ENCODE results near the gene CTNNBL1.
"Not testable (repeated sequence)": the region's sequence is repeated elsewhere in the genome, so short reads cannot be mapped to it uniquely, and the experiment has no call there.

The CTNNBL1 gene

DNA sequence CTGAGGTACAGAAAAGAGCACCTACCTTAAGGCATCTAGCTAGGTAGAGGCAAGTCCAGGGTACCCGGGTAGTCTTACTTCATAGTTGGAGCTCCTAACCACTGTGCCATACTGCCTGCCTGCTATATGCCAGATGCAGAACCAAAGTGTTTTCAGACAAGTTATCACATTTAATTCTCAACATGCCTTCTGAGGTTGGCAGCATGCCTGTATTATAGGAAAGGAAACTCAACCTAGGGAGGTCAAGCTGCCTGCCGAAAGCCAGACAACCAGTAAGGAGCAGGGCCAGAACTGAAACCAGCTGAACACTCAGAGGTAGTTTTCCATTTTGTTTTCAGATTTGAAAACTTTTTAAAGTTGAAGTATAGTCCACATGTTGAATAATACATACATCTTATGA is 5.4 kb downstream of the CTNNBL1 start:
- H2BK5ac ChIP-seq (ENCODE audit: low read length): no peak overlapping the region
- peaks cover 3% of the 10 kb centered on the region for H3K4me1 ChIP-seq (ENCODE audit: control insufficient read depth, low read depth, low read length)
- no peaks in the 10 kb centered on the region for H3K27me3 ChIP-seq (ENCODE audit: insufficient read depth, low read length, poor library complexity)
- H4K8ac ChIP-seq (ENCODE audit: low read depth, low read length): no peak overlapping the region
- no peak overlapping the region for H3K4me2 ChIP-seq (ENCODE audit: low read length)
- H3K23ac ChIP-seq (ENCODE audit: low read length): no peak overlapping the region
- H3K4me3 ChIP-seq (ENCODE audit: low read length): no peak overlapping the region
- H3K79me1 ChIP-seq (ENCODE audit: low read length): peaks cover 23% of the 10 kb centered on the region
- no peak for DNase-seq
- no peak overlapping the region for H3K18ac ChIP-seq (ENCODE audit: low read length)
- no peak overlapping the region for H2BK120ac ChIP-seq (ENCODE audit: low read depth, low read length)
- H2BK15ac ChIP-seq (replicated peaks; ENCODE audit: low read depth): no peak overlapping the region
- peaks cover 17% of the 10 kb centered on the region for H3K79me2 ChIP-seq (ENCODE audit: control insufficient read depth, insufficient read depth, low read length)
- H3K36me3 ChIP-seq (ENCODE audit: control insufficient read depth, insufficient read depth, low read length): no peaks in the 10 kb centered on the region
- no peak overlapping the region for H3K27ac ChIP-seq (ENCODE audit: low read depth, low read length)
- H3K4ac ChIP-seq (ENCODE audit: low read depth, low read length): no peak overlapping the region
- H4K5ac ChIP-seq (ENCODE audit: low read length): no peak overlapping the region
- no CpG with 5 or more reads among the region's 2 CpGs for WGBS (ENCODE audit: extremely low coverage, insufficient coverage, low lambda C conversion rate)
- no peak overlapping the region for H3K9ac ChIP-seq (ENCODE audit: low read length)
- H2AK5ac ChIP-seq (ENCODE audit: low read length): no peak overlapping the region
- H3K56ac ChIP-seq (ENCODE audit: low read length): no peak overlapping the region

- WGBS (ENCODE audit: extremely low coverage, insufficient coverage, low lambda C conversion rate): no CpG with 5 or more reads among the region's 4 CpGs
- Histone ChIP-seq H3K4me1 (ENCODE audit: control insufficient read depth, low read depth, low read length) (no peaks in the 10 kb centered on the region), H3K79me1 (ENCODE audit: low read length) (peaks cover 18% of the 10 kb centered on the region), H4K5ac (ENCODE audit: low read length) (no peak overlapping the region), H3K36me3 (ENCODE audit: control insufficient read depth, insufficient read depth, low read length) (no peaks in the 10 kb centered on the region), H3K27me3 (ENCODE audit: insufficient read depth, low read length, poor library complexity) (no peaks in the 10 kb centered on the region), H2BK120ac (ENCODE audit: low read depth, low read length) (no peak overlapping the region), H3K23ac (ENCODE audit: low read length) (no peak overlapping the region), H3K4me3 (ENCODE audit: low read length) (no peak overlapping the region), H2AK5ac (ENCODE audit: low read length) (no peak overlapping the region), H3K56ac (ENCODE audit: low read length) (no peak overlapping the region), H2BK5ac (ENCODE audit: low read length) (no peak overlapping the region), H3K4ac (ENCODE audit: low read depth, low read length) (no peak overlapping the region), H2BK15ac (replicated peaks; ENCODE audit: low read depth) (no peak overlapping the region), H3K79me2 (ENCODE audit: control insufficient read depth, insufficient read depth, low read length) (peaks cover 9% of the 10 kb centered on the region), H3K4me2 (ENCODE audit: low read length) (no peak overlapping the region), H3K9ac (ENCODE audit: low read length) (no peak overlapping the region), H3K18ac (ENCODE audit: low read length) (no peak overlapping the region), H3K27ac (ENCODE audit: low read depth, low read length) (no peak overlapping the region), H4K8ac (ENCODE audit: low read depth, low read length) (no peak overlapping the region)
- DNase-seq: no peak
Observed at GRCh38 chr20:37700301-37700700, 6.5 kb downstream of the CTNNBL1 start.

GRCh38 chr20:37701676-37702075 is 7.8 kb downstream of the CTNNBL1 start:
- not testable (repeated sequence) for H2BK120ac ChIP-seq (ENCODE audit: low read depth, low read length); H3K4me3 ChIP-seq (ENCODE audit: low read length); H3K4me1 ChIP-seq (ENCODE audit: control insufficient read depth, low read depth, low read length); H3K4me2 ChIP-seq (ENCODE audit: low read length); H2BK5ac ChIP-seq (ENCODE audit: low read length); H3K79me2 ChIP-seq (ENCODE audit: control insufficient read depth, insufficient read depth, low read length); H2AK5ac ChIP-seq (ENCODE audit: low read length); H3K4ac ChIP-seq (ENCODE audit: low read depth, low read length); H2BK15ac ChIP-seq (replicated peaks; ENCODE audit: low read depth); H3K23ac ChIP-seq (ENCODE audit: low read length); DNase-seq; H3K36me3 ChIP-seq (ENCODE audit: control insufficient read depth, insufficient read depth, low read length); H3K18ac ChIP-seq (ENCODE audit: low read length); H3K27me3 ChIP-seq (ENCODE audit: insufficient read depth, low read length, poor library complexity); H4K5ac ChIP-seq (ENCODE audit: low read length); H3K27ac ChIP-seq (ENCODE audit: low read depth, low read length); H3K56ac ChIP-seq (ENCODE audit: low read length); H4K8ac ChIP-seq (ENCODE audit: low read depth, low read length); H3K9ac ChIP-seq (ENCODE audit: low read length)
- WGBS (ENCODE audit: extremely low coverage, insufficient coverage, low lambda C conversion rate): no CpG with 5 or more reads among the region's 17 CpGs
- peaks cover 16% of the 10 kb centered on the region for H3K79me1 ChIP-seq (ENCODE audit: low read length)

DNA sequence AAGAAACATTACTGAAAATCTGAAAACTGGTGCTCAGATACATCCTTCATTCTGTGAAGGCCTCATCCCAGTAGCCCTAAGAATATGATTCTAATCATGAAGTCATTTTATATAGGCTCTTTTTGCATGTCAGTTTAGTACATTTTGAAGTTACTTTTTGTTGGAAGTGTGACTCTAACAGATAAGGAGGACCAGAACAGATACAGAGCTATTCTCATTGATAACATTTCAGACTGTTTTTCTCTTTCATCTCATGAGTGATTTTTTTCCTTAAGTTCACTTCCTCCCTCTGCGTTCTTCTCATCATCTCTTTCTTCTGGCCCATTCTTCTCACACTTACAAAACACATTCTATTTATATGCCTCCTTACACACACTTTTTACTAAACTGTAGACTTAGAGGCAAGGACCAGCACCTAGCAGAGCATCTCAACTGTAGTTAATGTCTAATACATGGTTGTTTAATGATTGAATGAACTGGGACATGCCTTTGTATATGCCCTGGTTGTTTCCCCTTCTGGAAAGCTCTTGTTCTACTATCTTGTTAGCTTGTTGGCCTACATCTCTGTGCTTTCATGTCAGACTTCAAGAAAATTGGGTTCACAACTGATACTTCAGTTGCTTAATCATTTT is 8.7 kb downstream of the CTNNBL1 start:
- 100% methylated on average over 1 of the region's 1 CpG for WGBS (ENCODE audit: extremely low coverage, insufficient coverage, low lambda C conversion rate)
- Histone ChIP-seq H3K9ac (ENCODE audit: low read length) (no peak overlapping the region), H3K27ac (ENCODE audit: low read depth, low read length) (no peak overlapping the region), H2BK5ac (ENCODE audit: low read length) (no peak overlapping the region), H3K79me2 (ENCODE audit: control insufficient read depth, insufficient read depth, low read length) (peaks cover 6% of the 10 kb centered on the region), H3K23ac (ENCODE audit: low read length) (no peak overlapping the region), H3K56ac (ENCODE audit: low read length) (no peak overlapping the region), H3K27me3 (ENCODE audit: insufficient read depth, low read length, poor library complexity) (no peaks in the 10 kb centered on the region), H4K5ac (ENCODE audit: low read length) (no peak overlapping the region), H4K8ac (ENCODE audit: low read depth, low read length) (no peak overlapping the region), H2BK120ac (ENCODE audit: low read depth, low read length) (no peak overlapping the region), H3K36me3 (ENCODE audit: control insufficient read depth, insufficient read depth, low read length) (no peaks in the 10 kb centered on the region), H3K4me2 (ENCODE audit: low read length) (no peak overlapping the region), H3K79me1 (ENCODE audit: low read length) (peaks cover 13% of the 10 kb centered on the region), H3K4me3 (ENCODE audit: low read length) (no peak overlapping the region), H2AK5ac (ENCODE audit: low read length) (no peak overlapping the region), H3K4ac (ENCODE audit: low read depth, low read length) (no peak overlapping the region), H3K18ac (ENCODE audit: low read length) (no peak overlapping the region), H2BK15ac (replicated peaks; ENCODE audit: low read depth) (no peak overlapping the region), H3K4me1 (ENCODE audit: control insufficient read depth, low read depth, low read length) (no peaks in the 10 kb centered on the region)
- no peak for DNase-seq

- no peak overlapping the region for H3K18ac ChIP-seq (ENCODE audit: low read length)
- no peak overlapping the region for H4K5ac ChIP-seq (ENCODE audit: low read length)
- no peak overlapping the region for H3K4me3 ChIP-seq (ENCODE audit: low read length)
- H4K8ac ChIP-seq (ENCODE audit: low read depth, low read length): no peak overlapping the region
- no CpG with 5 or more reads among the region's 6 CpGs for WGBS (ENCODE audit: extremely low coverage, insufficient coverage, low lambda C conversion rate)
- peaks cover 6% of the 10 kb centered on the region for H3K79me2 ChIP-seq (ENCODE audit: control insufficient read depth, insufficient read depth, low read length)
- no peak overlapping the region for H3K4me2 ChIP-seq (ENCODE audit: low read length)
- peaks cover 11% of the 10 kb centered on the region for H3K79me1 ChIP-seq (ENCODE audit: low read length)
- no peak overlapping the region for H3K27ac ChIP-seq (ENCODE audit: low read depth, low read length)
- no peaks in the 10 kb centered on the region for H3K36me3 ChIP-seq (ENCODE audit: control insufficient read depth, insufficient read depth, low read length)
- no peak overlapping the region for H3K4ac ChIP-seq (ENCODE audit: low read depth, low read length)
- H2BK5ac ChIP-seq (ENCODE audit: low read length): no peak overlapping the region
- H3K9ac ChIP-seq (ENCODE audit: low read length): no peak overlapping the region
- H2BK15ac ChIP-seq (replicated peaks; ENCODE audit: low read depth): no peak overlapping the region
- no peak overlapping the region for H3K23ac ChIP-seq (ENCODE audit: low read length)
- no peak overlapping the region for H2BK120ac ChIP-seq (ENCODE audit: low read depth, low read length)
- H3K4me1 ChIP-seq (ENCODE audit: control insufficient read depth, low read depth, low read length): no peaks in the 10 kb centered on the region
- DNase-seq: no peak
- H3K56ac ChIP-seq (ENCODE audit: low read length): no peak overlapping the region
- no peak overlapping the region for H2AK5ac ChIP-seq (ENCODE audit: low read length)
- no peaks in the 10 kb centered on the region for H3K27me3 ChIP-seq (ENCODE audit: insufficient read depth, low read length, poor library complexity)
Observed at GRCh38 chr20:37703035-37703845, 9.4 kb downstream of the CTNNBL1 start.
